GM19468 (cell line): ENCODE data around the gene POLL.

Experiments
- ATAC-seq: cut with Tn5 transposase; IDR thresholded peaks from one replicate; pipeline ENCODE4 v1.9.1; 2021; ENCODE audit warnings: mild to moderate bottlenecking, moderate library complexity, moderate number of reproducible peaks; ENCODE audit not compliant: unreplicated experiment; ENCODE audit errors: extremely low read depth

POLL gene

GRCh38 chr10:101575580-101576210 is 12.4 kb downstream of the POLL start:
- ATAC-seq, result no peak

GRCh38 chr10:101575091-101575490 is 13.0 kb downstream of the POLL start:
- no peak for ATAC-seq

- no peak for ATAC-seq
These were observed 13.9 kb downstream of the POLL start for GRCh38 chr10:101573885-101574753.

GRCh38 chr10:101572785-101573184 is 15.3 kb downstream of the POLL start:
- ATAC-seq, result no peak

GRCh38 chr10:101572126-101572525 is 15.9 kb downstream of the POLL start:
- no peak for ATAC-seq

- ATAC-seq, result no peak
These were observed 16.7 kb downstream of the POLL start for GRCh38 chr10:101571271-101571925.

GRCh38 chr10:101570428-101571270 is 17.4 kb downstream of the POLL start:
- ATAC-seq, result no peak

GRCh38 chr10:101569622-101570427 is 18.2 kb downstream of the POLL start:
- ATAC-seq, result no peak

- ATAC-seq, result no peak
These were observed 18.8 kb downstream of the POLL start for GRCh38 chr10:101569323-101569621.

GRCh38 chr10:101568054-101568745 is 19.9 kb downstream of the POLL start:
- ATAC-seq, result no peak

- ATAC-seq, result no peak
These were observed 20.7 kb downstream of the POLL start for GRCh38 chr10:101567165-101568006.

- ATAC-seq, result no peak
These were observed 21.5 kb downstream of the POLL start for GRCh38 chr10:101566333-101567164.

GRCh38 chr10:101565936-101566332 is 22.1 kb downstream of the POLL start:
- ATAC-seq, result no peak

GRCh38 chr10:101565370-101565900 is 22.6 kb downstream of the POLL start:
- ATAC-seq, result no peak

GRCh38 chr10:101564490-101564991 is 23.5 kb downstream of the POLL start:
- no peak for ATAC-seq

- no peak for ATAC-seq
These were observed 24.5 kb downstream of the POLL start for GRCh38 chr10:101563497-101564040.

GRCh38 chr10:101563007-101563406 is 25.1 kb downstream of the POLL start:
- ATAC-seq, result no peak
